Retinal pigment epithelial cell (primary cell): ENCODE data around the gene GAB1.
A peak's percentile ranks its signal among the peaks of the same experiment; 100 is the strongest.

Source experiments
- DNase-seq: peaks from one replicate; pipeline ENCODE4 v3.0.0-alpha.2; 2010; ENCODE audit warnings: low read depth
- H3K4me3 ChIP-seq: 2 replicates; pipeline ENCODE4 v1.5.1; 2011; ENCODE audit warnings: mild to moderate bottlenecking, low read length, control low read depth, moderate library complexity
- CTCF ChIP-seq: conservative IDR thresholded peaks from 2 replicates; pipeline ENCODE4 v1.5.1; 2011; ENCODE audit warnings: low read depth, low read length, control low read depth, inconsistent platforms

Gene GAB1

DNA sequence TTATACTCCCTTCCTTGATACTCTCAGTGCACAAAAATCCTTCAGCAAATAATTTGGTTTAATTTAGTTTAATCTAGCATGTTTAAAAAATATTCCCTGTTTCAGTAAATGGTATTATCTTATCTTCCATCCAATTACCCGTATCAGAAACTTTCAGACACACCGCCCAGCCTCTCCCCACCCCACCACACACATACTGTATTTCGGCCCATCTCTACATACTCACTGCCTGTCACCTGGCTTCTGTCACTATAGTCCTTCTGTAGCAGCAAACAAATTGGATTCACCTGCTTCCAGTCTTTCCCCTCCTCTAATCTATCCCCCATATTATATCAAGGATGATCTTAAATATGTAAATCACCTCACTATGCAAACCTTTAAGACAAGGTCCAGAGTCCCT is 24.8 kb upstream of the GAB1 start:
- H3K4me3 ChIP-seq = no peak overlapping the region
- no peak for TF ChIP-seq CTCF
- no peak for DNase-seq

- no peak overlapping the region for H3K4me3 ChIP-seq
- DNase-seq = no peak
- no peak for TF ChIP-seq CTCF
These were observed 23.2 kb upstream of the GAB1 start for GRCh38 chr4:143313521-143313920.

DNA sequence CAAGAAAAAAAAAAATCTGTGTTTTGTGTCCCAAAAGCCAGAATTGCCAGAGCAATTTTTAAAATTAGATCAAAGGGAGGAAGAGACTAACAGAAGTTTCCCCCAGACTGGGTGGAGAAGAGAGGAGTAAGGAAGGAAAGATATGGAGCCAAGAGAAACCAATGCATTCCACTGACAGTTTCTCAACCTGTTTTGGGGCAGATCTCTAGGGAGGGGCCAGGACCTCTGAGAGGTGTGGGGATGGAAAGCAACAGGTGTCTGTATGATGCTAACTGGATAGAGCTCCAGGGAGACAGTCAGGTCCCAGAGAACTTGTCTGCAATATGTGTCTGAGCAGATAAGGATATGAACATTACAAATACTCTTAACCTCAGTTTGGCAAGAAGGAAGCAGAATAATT is 22.7 kb upstream of the GAB1 start:
- H3K4me3 ChIP-seq = no peak overlapping the region

DNA sequence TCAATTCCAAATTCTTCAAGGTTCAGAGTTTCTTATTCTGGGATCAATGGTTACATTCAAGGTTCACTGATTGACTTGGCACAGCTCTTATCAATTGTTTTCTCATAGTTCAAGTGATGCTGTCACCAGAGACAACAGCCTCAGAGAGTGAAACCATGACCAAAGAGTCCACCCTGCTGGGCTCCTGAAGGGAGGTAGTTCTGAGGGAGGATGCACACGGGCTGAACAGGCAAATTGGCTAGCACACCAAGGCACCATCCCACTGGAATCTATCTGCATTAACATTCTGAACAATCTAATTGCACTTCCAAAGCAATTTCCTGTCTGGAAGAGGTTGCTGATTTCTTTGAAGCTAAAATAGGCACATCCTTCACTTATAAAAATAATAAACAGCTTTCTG is 16.6 kb upstream of the GAB1 start:
- no peak for TF ChIP-seq CTCF
- H3K4me3 ChIP-seq = no peak overlapping the region
- no peak for DNase-seq

More for the DNA sequence above, 22.7 kb upstream of the GAB1 start:
- no peak for TF ChIP-seq CTCF
- no peak for DNase-seq

DNA sequence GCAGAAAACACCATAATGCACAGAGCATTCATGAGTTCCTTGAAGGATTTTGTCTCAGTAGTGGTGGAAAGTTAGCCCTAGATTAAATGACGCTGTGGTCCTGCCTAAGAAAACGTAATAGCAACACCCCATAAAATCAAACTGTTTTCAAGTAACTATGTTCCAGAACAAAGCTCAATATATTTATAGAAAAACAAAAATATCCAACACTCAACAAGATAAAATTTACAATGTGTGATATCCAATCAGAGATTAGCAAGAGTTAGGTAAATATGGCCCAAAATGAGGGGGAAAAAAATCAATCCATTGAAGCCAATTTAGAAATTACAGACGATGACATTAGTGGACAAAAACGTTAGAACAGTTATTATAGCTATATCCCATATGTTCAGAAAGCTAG is 9.9 kb upstream of the GAB1 start:
- TF ChIP-seq CTCF = no peak
- H3K4me3 ChIP-seq = no peak overlapping the region
- DNase-seq = no peak

- no peak for TF ChIP-seq CTCF
- no peak for DNase-seq
- H3K4me3 ChIP-seq = no peak overlapping the region
These were observed 6.7 kb upstream of the GAB1 start for GRCh38 chr4:143329985-143330384.

DNA sequence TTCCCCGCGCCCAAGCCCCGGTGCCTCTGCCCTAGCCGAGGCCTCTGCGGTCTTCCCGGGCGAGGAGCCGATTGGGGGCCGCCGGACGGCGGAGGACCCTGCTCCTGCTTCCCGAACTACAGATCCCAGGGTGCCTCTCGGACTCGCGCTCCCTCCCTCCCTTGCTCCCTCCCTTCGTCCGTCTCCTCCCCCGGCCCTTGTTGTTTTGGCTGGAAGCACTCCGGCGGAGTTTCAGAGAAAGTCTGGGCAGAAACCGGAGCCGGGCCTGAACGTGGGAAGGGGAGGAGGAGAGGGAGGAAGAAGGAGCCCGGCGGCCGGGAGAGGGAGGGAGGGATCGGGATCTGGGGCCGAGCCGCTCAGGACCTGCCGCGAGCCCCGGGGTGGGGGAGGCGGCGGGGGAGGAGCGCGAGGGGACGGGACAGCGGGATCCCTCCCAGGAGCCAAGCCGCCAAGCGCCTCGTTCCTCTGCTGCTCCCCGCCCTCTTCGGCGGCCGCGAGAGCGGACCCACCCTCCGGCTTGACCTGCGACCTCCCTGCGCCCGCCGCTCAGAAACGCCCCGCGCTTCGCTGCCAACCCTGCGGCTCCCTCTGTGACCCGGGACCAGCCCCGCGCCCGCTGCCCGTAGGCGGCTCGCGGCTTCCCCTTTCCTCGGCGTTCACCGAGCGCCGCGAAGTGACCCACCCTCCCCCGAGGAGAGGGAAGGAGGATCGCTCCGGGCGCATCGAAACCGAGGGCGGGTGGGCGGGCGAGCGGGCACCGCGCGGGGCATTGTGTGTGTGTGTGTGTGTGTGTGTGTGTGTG is 496 bp upstream of the GAB1 start:
- no peak for DNase-seq
- TF ChIP-seq CTCF = no peak
- peak overlapping the region; percentile 77 for H3K4me3 ChIP-seq
